ENCODE results near the gene CLDN10.
"Not testable (repeated sequence)": the region's sequence is repeated elsewhere in the genome, so short reads cannot be mapped to it uniquely, and the experiment has no call there.

CLDN10 gene

GRCh38 chr13:95541911-95542474 lies 10.5 kb upstream of the CLDN10 start:
- no peak for DNase-seq

- no peak for DNase-seq
Measured at GRCh38 chr13:95544293-95544692, 8.2 kb upstream of the CLDN10 start.

GRCh38 chr13:95546919-95547318 lies 5.6 kb upstream of the CLDN10 start:
- DNase-seq, result no peak

- DNase-seq, result no peak
Measured at GRCh38 chr13:95547531-95548167, 4.9 kb upstream of the CLDN10 start.

GRCh38 chr13:95552208-95552538 lies 347 bp upstream of the CLDN10 start:
- no peak for DNase-seq

GRCh38 chr13:95553581-95554385 lies 1.3 kb downstream of the CLDN10 start:
- no peak for DNase-seq

- no peak for DNase-seq
Measured at GRCh38 chr13:95557013-95557412, 4.5 kb downstream of the CLDN10 start.

GRCh38 chr13:95559100-95559499 lies 6.6 kb downstream of the CLDN10 start:
- no peak for DNase-seq

- no peak for DNase-seq
Measured at GRCh38 chr13:95560387-95560786, 7.9 kb downstream of the CLDN10 start.

- no peak for DNase-seq
Measured at GRCh38 chr13:95564091-95564490, 11.6 kb downstream of the CLDN10 start.

- no peak for DNase-seq
Measured at GRCh38 chr13:95564733-95565291, 12.3 kb downstream of the CLDN10 start.

- not testable (repeated sequence) for DNase-seq
Measured at GRCh38 chr13:95565758-95566157, 13.2 kb downstream of the CLDN10 start.

- DNase-seq, result no peak
Measured at GRCh38 chr13:95568131-95568530, 15.6 kb downstream of the CLDN10 start.

- DNase-seq, result no peak
Measured at GRCh38 chr13:95570016-95570415, 17.5 kb downstream of the CLDN10 start.

GRCh38 chr13:95571941-95572340 lies 19.4 kb downstream of the CLDN10 start:
- DNase-seq, result no peak

GRCh38 chr13:95573221-95573620 lies 20.7 kb downstream of the CLDN10 start:
- DNase-seq, result no peak

- DNase-seq, result no peak
Measured at GRCh38 chr13:95579303-95579702, 26.8 kb downstream of the CLDN10 start.

GRCh38 chr13:95585867-95586266 lies 33.3 kb downstream of the CLDN10 start:
- no peak for DNase-seq

GRCh38 chr13:95588134-95588533 lies 35.6 kb downstream of the CLDN10 start:
- no peak for DNase-seq

GRCh38 chr13:95588721-95589120 lies 36.2 kb downstream of the CLDN10 start:
- no peak for DNase-seq

- DNase-seq, result no peak
Measured at GRCh38 chr13:95593462-95593861, 40.9 kb downstream of the CLDN10 start.

- DNase-seq, result no peak
Measured at GRCh38 chr13:95596701-95597100, 44.2 kb downstream of the CLDN10 start.

- DNase-seq, result no peak
Measured at GRCh38 chr13:95601216-95601615, 48.7 kb downstream of the CLDN10 start.

- no peak for DNase-seq
Measured at GRCh38 chr13:95601906-95602305, 49.4 kb downstream of the CLDN10 start.
